Activated T-cell treated with anti-CD3 and anti-CD28 coated beads, Interleukin-2, amount 50 U/mL, for 48 hours (primary cell): Measurements from ENCODE around the gene CYSRT1.

Experiments
- DNase-seq, 2 experiments: peaks; one replicate each; pipeline ENCODE4 v3.0.0-alpha.2; 2020

CYSRT1 gene

GRCh38 chr9:137191245-137191644 lies 33.7 kb upstream of the CYSRT1 start:
- no peak for DNase-seq

GRCh38 chr9:137191691-137192447 lies 33.1 kb upstream of the CYSRT1 start:
- no peak for DNase-seq

- no peak for DNase-seq
These were observed 32.6 kb upstream of the CYSRT1 start for GRCh38 chr9:137192448-137192780.

- no peak for DNase-seq
These were observed 32.1 kb upstream of the CYSRT1 start for GRCh38 chr9:137192859-137193258.

- no peak for DNase-seq
These were observed 31.2 kb upstream of the CYSRT1 start for GRCh38 chr9:137193771-137194170.

- DNase-seq: no peak
These were observed 30.6 kb upstream of the CYSRT1 start for GRCh38 chr9:137194388-137194787.

- DNase-seq: no peak
These were observed 30.1 kb upstream of the CYSRT1 start for GRCh38 chr9:137194909-137195308.

GRCh38 chr9:137195525-137196220 lies 29.3 kb upstream of the CYSRT1 start:
- no peak for DNase-seq

GRCh38 chr9:137198051-137198901 lies 26.7 kb upstream of the CYSRT1 start:
- no peak for DNase-seq

GRCh38 chr9:137198902-137199283 lies 26.1 kb upstream of the CYSRT1 start:
- DNase-seq: no peak

- peak in 1 of 2 experiments; percentile 40 for DNase-seq
These were observed 25.4 kb upstream of the CYSRT1 start for GRCh38 chr9:137199411-137200121.

- DNase-seq: peak; percentile 99
These were observed 24.4 kb upstream of the CYSRT1 start, which contains the start of gene TPRN for GRCh38 chr9:137200311-137201204. Gene TPRN, minus strand, starts transcription at chr9:137200741. Its CDS starts 30 bp downstream, at chr9:137200711.

- DNase-seq: no peak
These were observed 23.6 kb upstream of the CYSRT1 start for GRCh38 chr9:137201205-137201868.

GRCh38 chr9:137202966-137203365 lies 22.0 kb upstream of the CYSRT1 start:
- no peak for DNase-seq

- no peak for DNase-seq
These were observed 20.2 kb upstream of the CYSRT1 start for GRCh38 chr9:137204731-137205125.

GRCh38 chr9:137205126-137206069 lies 19.6 kb upstream of the CYSRT1 start, which contains the start of the genes NDOR1 and TMEM203:
Gene NDOR1, plus strand, starts transcription at chr9:137205700. Its CDS starts 78 bp downstream, at chr9:137205778.
Gene TMEM203, minus strand, starts transcription at chr9:137205648. Its CDS starts 234 bp downstream, at chr9:137205414.
- DNase-seq: peak; percentile 96 to 97

- DNase-seq: no peak
These were observed 18.4 kb upstream of the CYSRT1 start for GRCh38 chr9:137206602-137207001.

GRCh38 chr9:137211532-137211931 lies 13.4 kb upstream of the CYSRT1 start:
- no peak for DNase-seq

- DNase-seq: no peak
These were observed 12.5 kb upstream of the CYSRT1 start for GRCh38 chr9:137212520-137212919.
